ENCODE data around the gene ADAM15.

- TF ChIP-seq, protein P1, sequence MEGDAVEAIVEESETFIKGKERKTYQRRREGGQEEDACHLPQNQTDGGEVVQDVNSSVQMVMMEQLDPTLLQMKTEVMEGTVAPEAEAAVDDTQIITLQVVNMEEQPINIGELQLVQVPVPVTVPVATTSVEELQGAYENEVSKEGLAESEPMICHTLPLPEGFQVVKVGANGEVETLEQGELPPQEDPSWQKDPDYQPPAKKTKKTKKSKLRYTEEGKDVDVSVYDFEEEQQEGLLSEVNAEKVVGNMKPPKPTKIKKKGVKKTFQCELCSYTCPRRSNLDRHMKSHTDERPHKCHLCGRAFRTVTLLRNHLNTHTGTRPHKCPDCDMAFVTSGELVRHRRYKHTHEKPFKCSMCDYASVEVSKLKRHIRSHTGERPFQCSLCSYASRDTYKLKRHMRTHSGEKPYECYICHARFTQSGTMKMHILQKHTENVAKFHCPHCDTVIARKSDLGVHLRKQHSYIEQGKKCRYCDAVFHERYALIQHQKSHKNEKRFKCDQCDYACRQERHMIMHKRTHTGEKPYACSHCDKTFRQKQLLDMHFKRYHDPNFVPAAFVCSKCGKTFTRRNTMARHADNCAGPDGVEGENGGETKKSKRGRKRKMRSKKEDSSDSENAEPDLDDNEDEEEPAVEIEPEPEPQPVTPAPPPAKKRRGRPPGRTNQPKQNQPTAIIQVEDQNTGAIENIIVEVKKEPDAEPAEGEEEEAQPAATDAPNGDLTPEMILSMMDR (IDR thresholded peaks at IDR 0.05; ENCODE audit: low read depth, low read length, missing input control): no peak
- TF ChIP-seq HNF4A (conservative IDR thresholded peaks at IDR 0.05) (no peak), GABPA (IDR thresholded peaks at IDR 0.05 in 1 of 2, conservative IDR thresholded peaks at IDR 0.05 in 1 of 2) (no peak), SP1 (IDR thresholded peaks at IDR 0.05) (no peak), NR2F2 (IDR thresholded peaks at IDR 0.05) (no peak), TAF1 (conservative IDR thresholded peaks at IDR 0.05) (no peak)
These were observed 29.5 kb downstream of the ADAM15 start for GRCh38 chr1:155080312-155081228.
